IPS DF 6.9 (cell line): ENCODE data around the gene PABPC1L2A.
"Not testable (repeated sequence)": the region's sequence is repeated elsewhere in the genome, so short reads cannot be mapped to it uniquely, and the experiment has no call there.

ENCODE experiments used
- DNase-seq: peaks from one replicate; pipeline ENCODE4 v3.0.0-alpha.2; 2013; ENCODE audit warnings: low read depth, low spot score
- H3K27ac ChIP-seq: one replicate; pipeline ENCODE4 v1.5.1; 2013; ENCODE audit warnings: low read length, control low read depth
- H3K27me3 ChIP-seq: 2 replicates; pipeline ENCODE4 v1.6.1; 2013; ENCODE audit warnings: mild to moderate bottlenecking, low read length; ENCODE audit not compliant: control insufficient read depth, insufficient read depth
- H3K36me3 ChIP-seq: 2 replicates; pipeline ENCODE4 v1.6.1; 2013; ENCODE audit warnings: low read length; ENCODE audit not compliant: control insufficient read depth, insufficient read depth
- H3K4me1 ChIP-seq: 2 replicates; pipeline ENCODE4 v1.6.1; 2013; ENCODE audit warnings: low read length; ENCODE audit not compliant: control insufficient read depth, insufficient read depth
- H3K4me3 ChIP-seq: 2 replicates; pipeline ENCODE4 v1.5.1; 2013; ENCODE audit warnings: mild to moderate bottlenecking, low read length
- H3K9me3 ChIP-seq: 2 replicates; pipeline ENCODE4 v1.6.1; 2013; ENCODE audit warnings: low read length, inconsistent platforms; ENCODE audit not compliant: control insufficient read depth, insufficient read depth
- WGBS: extraction: QIAGEN DNeasy Blood & Tissue Kit; methylation state at CpG from one replicate; pipeline ENCODE4 v1.1.7; 2013; ENCODE audit warnings: mixed read lengths, missing lambda C conversion rate; ENCODE audit not compliant: insufficient read length, insufficient coverage; 5-methylcytosine and 5-hydroxymethylcytosine counted together

Gene PABPC1L2A

DNA sequence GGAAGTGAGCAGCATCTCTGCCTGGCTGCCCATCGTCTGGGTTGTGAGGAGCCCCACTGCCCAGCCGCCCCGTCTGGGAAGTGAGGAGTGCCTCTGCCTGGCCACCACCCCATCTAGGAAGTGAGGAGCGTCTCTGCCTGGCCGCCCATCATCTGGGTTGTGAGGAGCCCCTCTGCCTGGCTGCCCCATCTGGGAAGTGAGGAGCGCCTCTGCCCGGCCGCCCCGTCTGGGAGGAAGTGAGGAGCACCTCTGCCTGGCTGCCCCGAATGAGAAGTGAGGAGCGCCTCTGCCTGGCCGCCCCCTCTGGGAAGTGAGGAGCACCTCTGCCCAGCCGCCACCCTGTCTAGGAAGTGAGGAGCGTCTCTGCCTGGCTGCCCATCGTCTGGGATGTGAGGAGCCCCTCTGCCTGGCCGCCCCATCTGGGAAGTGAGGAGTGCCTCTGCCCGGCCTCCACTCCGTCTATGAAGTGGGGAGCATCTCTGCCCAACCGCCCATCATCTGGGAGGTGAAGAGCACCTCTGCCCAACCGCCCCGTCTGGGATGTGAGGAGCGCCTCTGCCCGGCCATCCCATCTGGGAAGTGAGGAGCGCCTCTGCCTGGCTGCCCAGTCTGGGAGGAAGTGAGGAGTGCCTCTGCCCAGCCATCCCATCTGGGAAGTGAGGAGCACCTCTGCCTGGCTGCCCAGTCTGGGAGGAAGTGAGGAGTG, 11.4 kb downstream of the PABPC1L2A start:
- no CpG with 5 or more reads among the region's 24 CpGs for WGBS

GRCh38 chrX:73028876-73029275, 50.4 kb downstream of the PABPC1L2A start:
- Histone ChIP-seq H3K4me1 (no peaks in the 10 kb centered on the region), H3K4me3 (no peak overlapping the region), H3K27ac (no peak overlapping the region), H3K27me3 (no peaks in the 10 kb centered on the region), H3K36me3 (no peaks in the 10 kb centered on the region), H3K9me3 (no peaks in the 10 kb centered on the region)
- no CpG with 5 or more reads among the region's 1 CpG for WGBS
- no peak for DNase-seq

More for the DNA sequence above, 11.4 kb downstream of the PABPC1L2A start:
- not testable (repeated sequence) for H3K27ac ChIP-seq, H3K36me3 ChIP-seq, DNase-seq, H3K4me1 ChIP-seq, H3K27me3 ChIP-seq, H3K4me3 ChIP-seq, H3K9me3 ChIP-seq
